Measurements from ENCODE around the gene CDK13. TPM values are rescaled to one million over a fixed set of nuclear protein-coding genes. Genes with fewer than 3 reads are reported as not detected.

The CDK13 gene
- total RNA-seq, 1 donor from 2014 or later = 45.3 TPM

DNA sequence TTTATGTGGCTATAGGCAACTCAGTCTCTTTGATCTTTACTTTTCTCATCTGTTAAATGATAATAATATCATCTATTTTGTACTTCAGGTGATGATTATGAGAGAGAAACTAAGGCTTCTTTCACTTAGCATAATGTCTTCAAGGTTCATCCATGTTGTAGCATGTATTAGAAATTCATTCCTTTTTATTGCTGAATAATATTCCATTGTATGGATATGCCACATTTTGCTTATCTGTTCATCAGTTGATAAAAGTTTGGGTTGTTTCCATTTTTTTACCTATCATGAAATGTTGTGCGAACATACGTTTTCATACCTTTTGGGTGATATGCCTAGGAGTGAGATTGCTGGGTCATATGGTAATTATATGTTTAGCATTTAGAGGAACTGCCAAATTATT, 7.2 kb upstream of the CDK13 start:
- H3K9me3 Mint-ChIP-seq (ENCODE audit: unreplicated experiment) = no peaks in the 10 kb centered on the region
- H2AFZ ChIP-seq (ENCODE audit: low read depth, low read length) = no peak overlapping the region

GRCh38 chr7:39946693-39947092, 3.4 kb upstream of the CDK13 start:
- Mint-ChIP-seq H3K9me3 (ENCODE audit: unreplicated experiment) (no peaks in the 10 kb centered on the region), H3K36me3 (ENCODE audit: low read depth, unreplicated experiment) (peaks cover under 1% of the 10 kb centered on the region), H3K27ac (ENCODE audit: unreplicated experiment) (no peak overlapping the region), H3K4me1 (ENCODE audit: low read depth, unreplicated experiment) (peaks cover 5% of the 10 kb centered on the region), H3K27me3 (ENCODE audit: low read depth, unreplicated experiment) (no peaks in the 10 kb centered on the region), H3K4me3 (ENCODE audit: unreplicated experiment) (no peak overlapping the region)
- DNase-seq (ENCODE audit: low read depth) (no peak), FAIRE-seq (no peak)
- H4K20me1 ChIP-seq (ENCODE audit: insufficient read depth, low read length) = peaks cover 6% of the 10 kb centered on the region
- H3K36me3 ChIP-seq (ENCODE audit: insufficient read depth, low read length) = no peaks in the 10 kb centered on the region
- H3K27me3 ChIP-seq (ENCODE audit: insufficient read depth, low read length) = no peaks in the 10 kb centered on the region
- no peaks in the 10 kb centered on the region for H3K9me3 ChIP-seq (ENCODE audit: insufficient read depth, low read depth, low read length)
- H3K27ac ChIP-seq (ENCODE audit: low read depth, low read length) = no peak overlapping the region
- H2AFZ ChIP-seq (ENCODE audit: low read depth, low read length) = no peak overlapping the region
- H3K4me3 ChIP-seq (ENCODE audit: insufficient read depth, low read depth, low read length) = no peak overlapping the region
- H3K4me1 ChIP-seq (ENCODE audit: insufficient read depth, low read length) = peaks cover 4% of the 10 kb centered on the region
- TF ChIP-seq CTCF (IDR thresholded peaks at IDR 0.05; ENCODE audit: insufficient read depth, low read depth, low read length) (no peak), EZH2 (IDR thresholded peaks at IDR 0.05; ENCODE audit: insufficient read depth, low read length) (no peak)
- no peak overlapping the region for H3K9ac ChIP-seq (ENCODE audit: low read length)
- H3K4me2 ChIP-seq (ENCODE audit: low read length) = no peak overlapping the region
- H3K79me2 ChIP-seq (ENCODE audit: insufficient read depth, low read length) = peaks cover 18% of the 10 kb centered on the region

More for the DNA sequence above, 7.2 kb upstream of the CDK13 start:
- Histone ChIP-seq H4K20me1 (ENCODE audit: insufficient read depth, low read length) (no peaks in the 10 kb centered on the region), H3K4me1 (ENCODE audit: insufficient read depth, low read length) (no peaks in the 10 kb centered on the region), H3K9ac (ENCODE audit: low read length) (no peak overlapping the region), H3K79me2 (ENCODE audit: insufficient read depth, low read length) (no peaks in the 10 kb centered on the region), H3K9me3 (ENCODE audit: insufficient read depth, low read depth, low read length) (no peaks in the 10 kb centered on the region), H3K27me3 (ENCODE audit: insufficient read depth, low read length) (no peaks in the 10 kb centered on the region), H3K4me3 (ENCODE audit: insufficient read depth, low read depth, low read length) (no peak overlapping the region), H3K4me2 (ENCODE audit: low read length) (no peak overlapping the region), H3K27ac (ENCODE audit: low read depth, low read length) (no peak overlapping the region), H3K36me3 (ENCODE audit: insufficient read depth, low read length) (no peaks in the 10 kb centered on the region)
- Mint-ChIP-seq H3K36me3 (ENCODE audit: low read depth, unreplicated experiment) (no peaks in the 10 kb centered on the region), H3K27me3 (ENCODE audit: low read depth, unreplicated experiment) (no peaks in the 10 kb centered on the region), H3K4me1 (ENCODE audit: low read depth, unreplicated experiment) (no peaks in the 10 kb centered on the region), H3K4me3 (ENCODE audit: unreplicated experiment) (no peak overlapping the region), H3K27ac (ENCODE audit: unreplicated experiment) (no peak overlapping the region)
- FAIRE-seq = no peak
- DNase-seq (ENCODE audit: low read depth) = no peak
- TF ChIP-seq CTCF (IDR thresholded peaks at IDR 0.05; ENCODE audit: insufficient read depth, low read depth, low read length) (no peak), EZH2 (IDR thresholded peaks at IDR 0.05; ENCODE audit: insufficient read depth, low read length) (no peak)

DNA sequence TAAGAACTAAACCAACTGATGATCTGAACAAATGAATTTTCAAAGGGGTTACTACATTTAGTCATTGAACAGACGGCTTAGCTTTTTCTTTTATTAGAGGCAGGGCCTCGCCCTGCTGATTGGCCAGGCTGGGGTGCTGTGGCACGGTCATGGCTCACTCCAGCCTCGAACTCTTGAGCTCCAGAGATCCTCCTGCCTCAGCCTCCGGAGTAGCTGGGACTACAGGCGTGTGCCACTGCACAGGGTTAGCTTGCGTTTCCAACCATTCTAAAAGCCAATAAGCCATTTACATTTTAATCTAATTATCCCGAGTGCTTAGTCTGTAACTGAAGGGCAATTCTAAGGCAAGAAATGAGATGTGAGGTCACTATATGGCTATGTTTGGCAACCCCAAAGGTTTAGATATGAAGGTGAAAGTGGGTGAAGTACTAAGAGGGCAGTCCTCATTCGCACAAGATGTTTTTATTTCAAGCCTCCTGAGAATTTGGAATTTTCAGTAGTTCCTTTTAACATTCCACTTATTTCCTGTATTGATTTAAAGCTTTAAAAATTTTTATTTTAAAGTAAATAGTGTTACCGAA, 1.6 kb upstream of the CDK13 start:
- Histone ChIP-seq H3K9ac (ENCODE audit: low read length) (peak overlapping the region; percentile 96), H4K20me1 (ENCODE audit: insufficient read depth, low read length) (peaks cover 22% of the 10 kb centered on the region), H3K4me1 (ENCODE audit: insufficient read depth, low read length) (peaks cover 5% of the 10 kb centered on the region), H3K27ac (ENCODE audit: low read depth, low read length) (peak overlapping the region; percentile 93), H3K36me3 (ENCODE audit: insufficient read depth, low read length) (no peaks in the 10 kb centered on the region), H2AFZ (ENCODE audit: low read depth, low read length) (peak overlapping the region; percentile 94), H3K4me3 (ENCODE audit: insufficient read depth, low read depth, low read length) (peak overlapping the region; percentile 93), H3K9me3 (ENCODE audit: insufficient read depth, low read depth, low read length) (no peaks in the 10 kb centered on the region), H3K79me2 (ENCODE audit: insufficient read depth, low read length) (peaks cover 36% of the 10 kb centered on the region), H3K4me2 (ENCODE audit: low read length) (peak overlapping the region; percentile 97), H3K27me3 (ENCODE audit: insufficient read depth, low read length) (no peaks in the 10 kb centered on the region)
- no peak for FAIRE-seq
- Mint-ChIP-seq H3K4me3 (ENCODE audit: unreplicated experiment) (peak overlapping the region; percentile 99), H3K36me3 (ENCODE audit: low read depth, unreplicated experiment) (peaks cover 5% of the 10 kb centered on the region), H3K4me1 (ENCODE audit: low read depth, unreplicated experiment) (peaks cover 5% of the 10 kb centered on the region), H3K27ac (ENCODE audit: unreplicated experiment) (peak overlapping the region; percentile 100), H3K27me3 (ENCODE audit: low read depth, unreplicated experiment) (no peaks in the 10 kb centered on the region), H3K9me3 (ENCODE audit: unreplicated experiment) (peaks cover 2% of the 10 kb centered on the region)
- TF ChIP-seq CTCF (IDR thresholded peaks at IDR 0.05; ENCODE audit: insufficient read depth, low read depth, low read length) (no peak), EZH2 (IDR thresholded peaks at IDR 0.05; ENCODE audit: insufficient read depth, low read length) (no peak)
- peak; percentile 4 for DNase-seq (ENCODE audit: low read depth)

Data from astrocyte (in vitro differentiated cells and primary cell).